Prostate gland (tissue), 2 donors: ENCODE measurements around the gene MAPKBP1.

ENCODE experiments used
- CTCF ChIP-seq, 4 experiments: fragments of 200-600 bp in 2 of 4; fragments of 450-650 bp in 2 of 4; sonication (generic) in 2 of 4; IDR thresholded peaks; 1 replicate in 3 of 4; 2 replicates in 1 of 4; pipeline ENCODE4 v1.5.1; 2016 to 2019; ENCODE audit warnings: antibody characterized with exemption in 4 of 4, mild to moderate bottlenecking in 2 of 4, moderate library complexity in 2 of 4
- POLR2A ChIP-seq: fragments of 450-650 bp; IDR thresholded peaks from one replicate; pipeline ENCODE4 v1.6.1; 2016; ENCODE audit warnings: antibody characterized with exemption, mild to moderate bottlenecking

GRCh38 chr15:41862515-41863116 lies 88.3 kb downstream of the MAPKBP1 start:
- TF ChIP-seq CTCF (IDR thresholded peaks at IDR 0.05) (no peak), POLR2A (no peak)
